GM21529 (cell line): Measurements from ENCODE around the gene NELL2.

Experiments used
- ATAC-seq: cut with Tn5 transposase; IDR thresholded peaks from one replicate; pipeline ENCODE4 v1.9.1; 2021; ENCODE audit not compliant: unreplicated experiment

Gene NELL2

DNA sequence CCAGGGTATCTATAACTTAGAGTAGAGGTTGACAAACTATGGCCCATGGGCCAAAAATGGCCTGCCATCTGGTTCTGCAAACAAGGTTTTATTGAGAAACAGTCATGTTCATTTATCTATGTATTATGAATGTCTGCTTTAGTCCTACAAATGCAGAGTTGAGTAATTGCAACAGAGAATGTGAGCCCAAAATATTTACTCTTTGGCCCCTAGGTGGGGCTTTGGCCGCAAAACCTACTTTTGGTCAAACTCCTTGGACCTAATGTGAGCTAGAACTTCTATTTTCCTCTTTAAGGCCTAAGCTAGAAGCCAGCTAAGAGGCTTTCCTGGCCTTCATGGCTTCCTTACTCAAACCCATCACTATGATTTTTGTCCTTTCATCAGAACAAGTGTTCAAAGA is 379.1 kb downstream of the NELL2 start:
- ATAC-seq = no peak

DNA sequence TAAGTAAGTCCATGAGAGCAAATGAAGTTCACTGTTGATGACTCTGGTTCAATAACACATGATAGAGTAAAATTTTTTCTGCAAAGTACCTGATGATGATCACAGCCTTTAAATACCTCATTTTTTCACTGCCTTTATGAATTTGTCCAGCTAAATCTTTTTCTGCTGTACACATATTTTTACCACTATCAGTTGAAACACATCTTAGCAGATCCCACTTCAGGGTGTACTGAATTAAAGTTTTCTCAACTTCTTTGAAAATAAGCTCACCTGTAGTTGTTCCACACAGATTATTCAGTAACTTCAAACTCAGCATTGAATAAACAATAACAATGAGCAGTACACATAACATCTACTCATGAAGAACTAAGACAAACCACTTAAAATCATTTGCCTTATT is 385.9 kb downstream of the NELL2 start:
- ATAC-seq = no peak

DNA sequence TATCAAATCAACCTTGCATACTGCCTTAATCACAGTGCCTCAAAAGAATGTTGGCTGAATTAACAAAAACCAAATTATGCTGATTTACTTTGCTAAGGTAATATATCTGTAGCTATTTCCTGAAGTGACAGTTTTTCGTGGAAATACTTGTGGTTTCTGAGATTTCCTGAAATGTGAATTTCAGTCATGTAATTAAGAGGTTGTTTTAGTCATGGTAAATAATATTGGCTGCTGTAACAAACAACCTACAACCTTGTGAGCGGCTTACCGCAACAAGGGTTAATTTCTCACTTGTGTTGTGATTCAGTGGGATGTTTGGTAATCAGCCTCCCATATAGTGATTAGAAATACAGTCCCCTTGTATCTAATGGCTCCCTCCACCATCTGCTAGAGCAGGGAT is 387.9 kb downstream of the NELL2 start:
- ATAC-seq = no peak

DNA sequence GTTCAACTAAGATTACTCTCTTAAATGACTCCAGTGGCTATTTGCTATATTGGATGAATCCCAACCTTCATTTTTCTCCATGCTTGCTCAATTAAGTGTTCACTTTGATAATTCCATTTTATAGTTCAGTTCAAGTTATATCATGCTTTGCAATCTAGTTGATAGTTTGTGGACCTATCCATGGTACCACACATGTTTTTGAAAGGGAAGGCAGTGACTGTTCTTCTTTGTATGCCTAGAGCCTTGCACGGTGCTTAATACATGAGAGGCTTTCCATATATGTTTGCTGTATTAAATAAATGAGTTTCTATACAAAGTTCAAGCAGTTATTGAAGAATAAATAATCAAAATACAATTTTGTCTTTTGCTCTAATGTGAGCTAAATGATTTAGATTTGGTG is 391.3 kb downstream of the NELL2 start:
- ATAC-seq = no peak

DNA sequence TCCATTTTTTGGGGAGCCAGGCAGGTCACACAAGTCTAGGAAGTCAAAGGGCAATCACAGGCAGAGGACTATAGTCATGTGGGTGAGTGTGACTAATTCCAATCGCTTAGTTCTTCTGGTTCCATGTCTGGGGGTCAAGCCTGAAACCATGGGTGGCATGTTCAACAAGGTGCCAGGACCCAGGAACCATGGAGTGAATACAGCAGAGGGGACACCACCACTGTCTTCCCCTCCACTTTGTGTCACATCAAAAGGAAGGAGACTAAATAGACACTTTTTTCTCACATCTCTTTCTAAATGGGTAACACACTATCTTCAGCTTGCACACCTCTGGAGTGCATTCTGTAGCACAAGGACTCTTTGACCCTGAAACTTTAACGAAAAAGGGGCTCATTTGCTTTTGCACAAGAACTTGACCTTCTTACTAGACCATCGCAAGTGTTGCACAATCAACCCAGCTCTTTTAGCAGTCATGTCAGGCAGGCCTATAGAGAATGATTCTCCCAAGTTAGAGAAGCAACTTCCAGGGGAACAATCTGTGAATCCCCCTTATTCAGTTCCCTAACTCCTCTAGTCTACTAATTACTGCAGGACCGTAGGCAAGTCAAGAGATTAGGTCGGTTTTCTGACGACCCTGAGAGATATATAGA is 398.7 kb downstream of the NELL2 start:
- no peak for ATAC-seq

DNA sequence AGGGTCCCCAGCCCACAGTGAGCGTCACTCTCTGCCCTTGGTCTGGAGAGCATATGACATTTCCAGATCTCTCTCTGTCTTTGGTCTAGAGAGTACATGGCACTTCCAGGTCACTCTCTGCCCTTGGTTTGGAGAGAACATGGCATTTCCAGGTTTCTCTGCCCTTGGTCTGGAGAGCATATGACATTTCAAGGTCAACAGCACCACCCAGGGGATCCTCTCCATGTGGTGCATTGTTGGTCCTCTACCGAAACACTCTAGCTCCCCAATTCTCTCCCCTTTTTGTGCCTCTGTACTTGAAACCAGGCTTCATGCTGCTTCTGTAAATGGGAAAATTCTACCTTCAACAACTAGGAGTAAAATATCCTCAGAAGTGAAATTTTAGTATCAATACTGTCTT is 399.4 kb downstream of the NELL2 start:
- no peak for ATAC-seq

DNA sequence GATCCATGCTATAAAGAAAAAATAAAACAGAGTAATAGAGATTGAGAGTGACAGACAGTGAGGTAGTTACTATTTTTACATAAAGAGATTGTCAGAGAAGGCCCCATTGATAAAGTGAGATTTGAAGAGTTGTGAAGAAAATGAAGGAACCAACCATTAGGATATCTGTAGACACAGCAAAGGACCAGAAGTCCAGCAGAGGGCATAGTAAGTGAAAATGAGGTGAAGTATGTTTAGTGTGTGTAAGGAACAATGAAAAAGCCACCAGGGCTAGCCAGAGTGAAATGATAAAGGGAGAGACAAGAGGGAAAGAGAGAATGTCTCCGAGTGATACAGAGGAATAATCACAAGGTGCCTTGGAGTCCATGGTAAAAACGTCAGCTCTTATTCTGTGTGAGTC is 411.0 kb downstream of the NELL2 start:
- no peak for ATAC-seq

DNA sequence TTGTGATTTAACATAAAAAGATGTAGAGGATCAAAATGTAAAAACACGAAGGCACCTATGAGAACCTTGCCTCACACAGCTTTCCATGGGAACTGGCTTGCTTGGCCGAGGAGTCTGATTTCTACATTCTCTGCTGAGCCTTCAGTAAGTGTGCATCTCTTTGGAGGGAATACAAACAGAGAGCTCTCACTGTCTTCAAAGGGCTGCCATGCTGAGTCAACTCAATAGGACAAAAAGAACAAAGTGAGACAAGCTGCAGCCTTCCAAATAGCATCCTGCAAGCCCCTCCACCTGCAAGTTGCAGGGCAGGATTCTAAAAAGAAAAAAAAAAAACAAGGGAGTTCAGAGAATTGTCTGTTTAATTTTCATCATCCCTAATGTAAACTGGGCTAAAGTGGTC is 411.9 kb downstream of the NELL2 start:
- ATAC-seq = no peak

DNA sequence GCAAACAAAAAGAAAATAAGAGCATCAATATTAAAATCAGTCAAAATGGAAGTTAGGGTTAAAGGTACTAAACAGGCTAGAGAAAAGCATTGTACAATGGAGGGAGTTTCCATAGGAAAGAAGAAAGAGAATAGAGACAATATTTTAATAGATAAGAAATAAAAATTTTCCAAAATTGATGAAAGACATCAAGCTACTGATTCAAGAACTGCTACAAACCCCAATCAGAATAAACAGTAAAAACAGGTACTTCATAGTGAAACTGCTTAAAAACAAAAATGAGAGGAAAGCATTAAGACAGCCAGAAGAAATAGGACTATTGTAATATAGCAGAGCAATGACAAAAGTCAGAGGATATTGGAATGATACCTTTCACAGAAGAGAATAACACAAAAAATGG is 413.4 kb downstream of the NELL2 start:
- no peak for ATAC-seq

DNA sequence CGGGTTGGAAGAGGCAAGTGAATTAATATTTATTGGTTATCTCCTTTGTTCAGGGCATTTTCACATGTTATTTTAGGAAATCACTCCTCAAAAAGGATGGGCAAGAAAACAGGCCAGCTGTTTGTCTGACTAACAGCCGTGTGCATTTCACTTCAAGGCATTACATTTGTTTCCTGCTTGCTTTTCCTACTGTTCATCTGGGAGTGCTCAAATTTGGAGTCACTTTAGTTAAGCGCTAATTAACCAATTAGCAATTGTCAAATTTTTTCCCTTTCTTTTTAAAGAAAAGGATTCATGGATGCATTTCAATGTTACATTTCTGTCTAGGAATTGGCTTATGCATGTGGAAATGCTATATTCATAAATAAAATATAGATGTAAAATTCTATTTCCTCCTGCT is 415.9 kb downstream of the NELL2 start:
- no peak for ATAC-seq

DNA sequence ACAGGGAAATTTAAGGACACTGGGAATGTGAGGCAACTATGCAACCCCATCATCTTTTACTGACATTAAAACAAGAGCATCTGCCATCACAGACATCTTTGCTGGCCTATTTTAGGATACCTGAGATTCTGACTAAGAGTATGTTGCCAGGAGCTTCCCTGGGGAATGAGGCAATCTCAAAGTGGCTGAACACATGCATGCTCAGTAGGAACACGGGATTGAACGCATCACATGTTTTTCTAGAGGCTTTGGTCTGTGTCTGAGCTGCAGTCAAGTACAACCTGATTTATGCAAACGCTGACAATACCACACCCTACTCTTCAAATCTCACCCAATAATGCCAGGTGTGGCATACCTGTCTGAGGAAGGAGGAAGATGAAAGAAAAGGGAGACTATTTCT is 416.5 kb downstream of the NELL2 start:
- no peak for ATAC-seq
